Lung (tissue), 12 donors: ENCODE measurements around the gene PRAC1. TPM values are rescaled to one million over a fixed set of nuclear protein-coding genes. Genes with fewer than 3 reads are reported as not detected.

Experiments used
- ATAC-seq: fragments of 200-7000 bp; cut with Tn5 transposase; one replicate; pipeline ENCODE4 v1.9.1; 2020; ENCODE audit warnings: moderate number of reproducible peaks; ENCODE audit not compliant: insufficient read depth, low FRiP score
- DNase-seq, 3 donors: peaks; one replicate each; pipeline ENCODE4 v3.0.0-alpha.2; 2013 to 2017
- H3K27ac ChIP-seq, 2 donors: one replicate each; pipeline ENCODE4 v1.5.1; 2013; ENCODE audit warnings: mild to moderate bottlenecking in 2 of 2, moderate library complexity in 2 of 2, control low read depth in 1 of 2, inconsistent platforms in 1 of 2, low read depth in 1 of 2, low read length in 1 of 2
- H3K27me3 ChIP-seq, 3 donors: one replicate each; pipeline ENCODE4 v1.5.1; 2013; ENCODE audit warnings: low read length in 2 of 3; ENCODE audit not compliant: control insufficient read depth in 3 of 3, insufficient read depth in 3 of 3
- H3K36me3 ChIP-seq, 4 donors: one replicate each; pipeline ENCODE4 v1.5.1; 2013; ENCODE audit warnings: low read length in 4 of 4, mild to moderate bottlenecking in 1 of 4, moderate library complexity in 1 of 4; ENCODE audit not compliant: control insufficient read depth in 4 of 4, insufficient read depth in 4 of 4
- H3K4me1 ChIP-seq, 5 donors: one replicate each; pipeline ENCODE4 v1.5.1; 2013; ENCODE audit warnings: low read length in 5 of 5, mild to moderate bottlenecking in 2 of 5, moderate library complexity in 1 of 5; ENCODE audit not compliant: control insufficient read depth in 5 of 5, insufficient read depth in 5 of 5
- H3K4me3 ChIP-seq: one replicate; pipeline ENCODE4 v1.5.1; 2013; ENCODE audit warnings: mild to moderate bottlenecking, control low read depth, moderate library complexity
- H3K9ac ChIP-seq, 2 donors: one replicate each; pipeline ENCODE4 v1.5.1; 2013; ENCODE audit warnings: low read length in 2 of 2, control low read depth in 1 of 2; ENCODE audit not compliant: insufficient read depth in 1 of 2
- H3K9me3 ChIP-seq, 4 donors: one replicate each; pipeline ENCODE4 v1.5.1; 2013; ENCODE audit warnings: low read length in 3 of 4, mild to moderate bottlenecking in 1 of 4, moderate library complexity in 1 of 4; ENCODE audit not compliant: control insufficient read depth in 4 of 4, insufficient read depth in 3 of 4
- WGBS, 2 donors: extraction: QIAGEN DNeasy Blood & Tissue Kit; methylation state at CpG; one replicate each; pipeline ENCODE4 v1.1.7; 2013; 5-methylcytosine and 5-hydroxymethylcytosine counted together
- polyA plus RNA-seq, 2 donors: library from polyadenylated mRNA; stranded (reverse); fragments of 200-250 nt; gene quantifications; one replicate each; pipeline ENCODE4 v1.2.1, GENCODE V29; 2013
- total RNA-seq, 2 donors: library from RNA; depleted of rRNA in 1 of 2; stranded (reverse); fragments of >200 nt in 1 of 2; gene quantifications; one replicate each; pipeline ENCODE4 v1.2.1, GENCODE V29; 2014 to 2021
- TF ChIP-seq, protein P1 (sequence below): IDR thresholded peaks from 2 replicates; pipeline ENCODE4 v1.5.1; 2012; ENCODE audit warnings: mild to moderate bottlenecking; ENCODE audit errors: control extremely low read depth, extremely low read depth
- donor health status: control.
- donor health status: control.
- donor health status: Bipolar disorder and iron deficiency.
- donor health status: healthy.
- donor health status: DM: yes; HTN: yes; CAD: no.

PRAC1 gene
- total and polyA plus RNA-seq, 4 donors = not detected

DNA sequence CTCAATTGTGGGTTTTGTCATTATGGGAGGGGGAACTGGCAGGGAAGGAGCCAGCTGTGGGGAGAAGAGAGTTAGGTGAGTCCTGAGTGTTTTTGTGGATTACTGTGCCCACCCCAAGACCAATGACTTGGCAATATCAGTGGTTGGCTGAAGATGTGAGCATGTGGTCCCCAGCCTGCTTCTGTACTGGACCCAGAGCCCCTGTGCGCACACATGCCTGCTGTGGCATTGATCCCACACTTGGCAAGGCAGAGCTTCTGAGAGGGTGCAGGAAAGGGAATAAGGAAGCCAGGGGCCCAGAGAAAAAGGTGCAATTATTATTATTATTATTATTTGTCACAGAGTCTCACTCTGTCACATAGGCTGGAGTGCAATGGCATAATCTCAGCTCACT is 1.3 kb downstream of the PRAC1 start:
- Histone ChIP-seq H3K9me3 (peaks cover 0 to 16% (median 0%) of the 10 kb centered on the region in 4 donors), H3K4me3 (no peak overlapping the region), H3K4me1 (peaks cover 0 to 17% (median 0%) of the 10 kb centered on the region in 5 donors), H3K27me3 (peaks cover 12 to 97% (median 96%) of the 10 kb centered on the region in 3 donors), H3K36me3 (no peaks in the 10 kb centered on the region), H3K27ac (no peak overlapping the region), H3K9ac (no peak overlapping the region)
- DNase-seq = no peak
- WGBS, 2 donors = 61 to 67% methylated on average over 1 of the region's 1 CpG
- ATAC-seq = no peak
- TF ChIP-seq, protein P1, sequence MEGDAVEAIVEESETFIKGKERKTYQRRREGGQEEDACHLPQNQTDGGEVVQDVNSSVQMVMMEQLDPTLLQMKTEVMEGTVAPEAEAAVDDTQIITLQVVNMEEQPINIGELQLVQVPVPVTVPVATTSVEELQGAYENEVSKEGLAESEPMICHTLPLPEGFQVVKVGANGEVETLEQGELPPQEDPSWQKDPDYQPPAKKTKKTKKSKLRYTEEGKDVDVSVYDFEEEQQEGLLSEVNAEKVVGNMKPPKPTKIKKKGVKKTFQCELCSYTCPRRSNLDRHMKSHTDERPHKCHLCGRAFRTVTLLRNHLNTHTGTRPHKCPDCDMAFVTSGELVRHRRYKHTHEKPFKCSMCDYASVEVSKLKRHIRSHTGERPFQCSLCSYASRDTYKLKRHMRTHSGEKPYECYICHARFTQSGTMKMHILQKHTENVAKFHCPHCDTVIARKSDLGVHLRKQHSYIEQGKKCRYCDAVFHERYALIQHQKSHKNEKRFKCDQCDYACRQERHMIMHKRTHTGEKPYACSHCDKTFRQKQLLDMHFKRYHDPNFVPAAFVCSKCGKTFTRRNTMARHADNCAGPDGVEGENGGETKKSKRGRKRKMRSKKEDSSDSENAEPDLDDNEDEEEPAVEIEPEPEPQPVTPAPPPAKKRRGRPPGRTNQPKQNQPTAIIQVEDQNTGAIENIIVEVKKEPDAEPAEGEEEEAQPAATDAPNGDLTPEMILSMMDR = no peak

DNA sequence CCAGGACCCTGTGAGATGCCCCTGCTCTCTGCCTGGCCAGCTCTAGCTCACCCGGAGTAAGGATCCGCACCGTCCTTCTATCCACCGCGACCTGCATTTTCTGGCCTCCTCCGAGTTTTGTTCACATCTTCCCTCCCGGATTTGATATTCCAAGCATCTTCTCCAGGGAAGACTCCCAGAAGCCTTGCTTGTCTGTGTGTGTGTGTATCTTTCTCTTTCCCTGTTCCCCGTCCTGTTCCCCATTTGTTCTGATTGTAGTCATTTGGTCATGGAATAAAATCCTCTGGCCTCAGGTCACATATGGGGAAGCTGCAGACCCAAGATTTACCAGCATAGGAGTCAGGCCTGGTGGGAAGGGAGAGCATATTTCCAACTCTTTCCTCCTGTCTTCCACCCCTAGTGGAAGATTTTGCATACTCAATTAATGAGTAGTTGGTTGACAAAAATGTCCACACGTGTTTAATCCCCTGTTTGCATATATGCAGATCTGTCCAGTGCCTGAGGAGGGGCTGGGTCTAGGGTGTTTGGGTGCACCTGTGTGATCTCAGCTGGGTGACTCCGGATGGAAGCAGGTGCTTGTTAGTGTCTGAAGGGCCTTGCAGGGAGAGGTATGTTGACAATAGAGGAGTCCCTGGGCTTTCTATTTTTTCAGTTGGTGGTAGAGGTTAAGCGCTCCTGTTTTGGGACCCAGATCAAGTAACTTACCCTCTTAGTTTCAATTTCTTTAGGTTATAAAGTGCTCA is 1.9 kb downstream of the PRAC1 start:
- WGBS, 2 donors = 23 to 25% methylated on average over 11 of the region's 11 CpGs

DNA sequence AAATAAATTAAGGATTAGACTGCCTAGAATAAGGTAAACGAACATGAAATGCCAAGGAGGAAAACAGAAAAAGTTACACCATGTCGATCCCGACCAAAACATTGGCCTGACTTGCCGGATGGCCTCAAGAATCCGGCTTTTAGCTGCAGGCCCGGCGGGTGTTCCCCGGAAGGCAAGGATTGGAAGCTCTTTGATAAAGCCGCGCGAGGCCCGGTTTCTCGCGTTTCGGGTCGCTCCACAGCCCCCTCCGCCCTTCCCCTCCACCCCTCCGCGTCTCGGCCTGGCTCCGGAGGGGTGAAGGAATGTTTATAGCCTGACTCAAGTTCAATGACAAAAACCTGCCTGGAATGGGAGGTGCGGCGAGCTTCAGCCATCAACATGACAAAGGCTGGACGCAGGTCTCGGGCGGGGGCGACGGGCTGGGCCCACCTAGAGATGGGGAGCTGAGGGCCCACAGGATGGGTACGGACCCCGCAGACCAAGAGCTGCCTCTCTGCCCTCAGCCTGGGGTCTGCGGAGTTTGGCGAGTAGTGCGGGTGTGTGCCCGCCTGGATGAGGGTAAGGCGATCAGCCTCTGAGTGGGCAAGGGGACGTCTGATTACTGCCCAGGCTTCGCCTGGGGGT is 2.6 kb downstream of the PRAC1 start:
- WGBS, 2 donors = 7 to 11% methylated on average over 35 to 37 of the region's 37 CpGs
- peaks cover 0 to 16% (median 0%) of the 10 kb centered on the region in 4 donors for H3K9me3 ChIP-seq
- TF ChIP-seq, protein P1 = no peak
- no peak overlapping the region for H3K4me3 ChIP-seq
- ATAC-seq (no peak), DNase-seq (peak; percentile 32 to 54 (median 38))
- H3K27ac ChIP-seq = no peak overlapping the region
- H3K27me3 ChIP-seq = peaks cover 15 to 97% (median 96%) of the 10 kb centered on the region in 3 donors
- H3K36me3 ChIP-seq = no peaks in the 10 kb centered on the region
- H3K9ac ChIP-seq = no peak overlapping the region
- peaks cover 0 to 14% (median 0%) of the 10 kb centered on the region in 5 donors for H3K4me1 ChIP-seq

More for the DNA sequence above, 1.9 kb downstream of the PRAC1 start:
- H3K9me3 ChIP-seq = peaks cover 0 to 16% (median 0%) of the 10 kb centered on the region in 4 donors
- TF ChIP-seq, protein P1 = no peak
- H3K4me3 ChIP-seq = no peak overlapping the region
- H3K9ac ChIP-seq = no peak overlapping the region
- H3K27ac ChIP-seq = no peak overlapping the region
- DNase-seq (no peak), ATAC-seq (no peak)
- peaks cover 0 to 17% (median 0%) of the 10 kb centered on the region in 5 donors for H3K4me1 ChIP-seq
- peaks cover 12 to 97% (median 96%) of the 10 kb centered on the region in 3 donors for H3K27me3 ChIP-seq
- H3K36me3 ChIP-seq = no peaks in the 10 kb centered on the region
